ENCODE results near the gene RXRA. TPM values are rescaled to one million over a fixed set of nuclear protein-coding genes. Genes with fewer than 3 reads are reported as not detected.
A peak's percentile ranks its signal among the peaks of the same experiment; 100 is the strongest.

Gene RXRA
- total RNA-seq, 4 donors from 2014 or later: 17.1 to 84.6 (median 24.0) TPM

DNA sequence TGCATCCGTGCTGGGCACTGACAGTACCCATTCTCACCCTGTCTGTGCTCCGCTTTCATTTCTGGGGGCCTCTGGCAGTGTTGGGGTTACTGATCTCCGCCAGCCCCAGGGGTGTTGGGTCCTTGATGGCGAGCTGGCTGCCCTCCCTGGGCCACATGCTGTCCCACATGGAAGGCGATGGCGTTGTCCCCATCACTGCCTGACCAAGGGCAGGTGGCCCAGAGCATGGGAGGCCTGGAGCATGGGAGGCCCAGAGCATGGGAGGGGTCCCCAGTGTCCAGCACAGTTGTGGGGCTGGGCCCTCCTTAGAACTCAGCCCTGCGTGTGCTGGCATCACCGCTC, 50.9 kb downstream of the RXRA start:
- intact Hi-C loops (cut with DNase I; ENCODE audit: low total_unique reads): no loop called here
- TF ChIP-seq POLR2A (IDR thresholded peaks at IDR 0.05): no peak
- TF ChIP-seq, protein P1, sequence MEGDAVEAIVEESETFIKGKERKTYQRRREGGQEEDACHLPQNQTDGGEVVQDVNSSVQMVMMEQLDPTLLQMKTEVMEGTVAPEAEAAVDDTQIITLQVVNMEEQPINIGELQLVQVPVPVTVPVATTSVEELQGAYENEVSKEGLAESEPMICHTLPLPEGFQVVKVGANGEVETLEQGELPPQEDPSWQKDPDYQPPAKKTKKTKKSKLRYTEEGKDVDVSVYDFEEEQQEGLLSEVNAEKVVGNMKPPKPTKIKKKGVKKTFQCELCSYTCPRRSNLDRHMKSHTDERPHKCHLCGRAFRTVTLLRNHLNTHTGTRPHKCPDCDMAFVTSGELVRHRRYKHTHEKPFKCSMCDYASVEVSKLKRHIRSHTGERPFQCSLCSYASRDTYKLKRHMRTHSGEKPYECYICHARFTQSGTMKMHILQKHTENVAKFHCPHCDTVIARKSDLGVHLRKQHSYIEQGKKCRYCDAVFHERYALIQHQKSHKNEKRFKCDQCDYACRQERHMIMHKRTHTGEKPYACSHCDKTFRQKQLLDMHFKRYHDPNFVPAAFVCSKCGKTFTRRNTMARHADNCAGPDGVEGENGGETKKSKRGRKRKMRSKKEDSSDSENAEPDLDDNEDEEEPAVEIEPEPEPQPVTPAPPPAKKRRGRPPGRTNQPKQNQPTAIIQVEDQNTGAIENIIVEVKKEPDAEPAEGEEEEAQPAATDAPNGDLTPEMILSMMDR (IDR thresholded peaks at IDR 0.05): no peak
- no peak for DNase-seq
- H3K27ac ChIP-seq: no peak overlapping the region
- no peaks in the 10 kb centered on the region for H3K27me3 ChIP-seq
- H3K9me3 ChIP-seq: no peaks in the 10 kb centered on the region
- H3K4me1 ChIP-seq: peaks cover 14 to 82% of the 10 kb centered on the region in 2 donors
- no peaks in the 10 kb centered on the region for H3K36me3 ChIP-seq
- no peak overlapping the region for H3K4me3 ChIP-seq

DNA sequence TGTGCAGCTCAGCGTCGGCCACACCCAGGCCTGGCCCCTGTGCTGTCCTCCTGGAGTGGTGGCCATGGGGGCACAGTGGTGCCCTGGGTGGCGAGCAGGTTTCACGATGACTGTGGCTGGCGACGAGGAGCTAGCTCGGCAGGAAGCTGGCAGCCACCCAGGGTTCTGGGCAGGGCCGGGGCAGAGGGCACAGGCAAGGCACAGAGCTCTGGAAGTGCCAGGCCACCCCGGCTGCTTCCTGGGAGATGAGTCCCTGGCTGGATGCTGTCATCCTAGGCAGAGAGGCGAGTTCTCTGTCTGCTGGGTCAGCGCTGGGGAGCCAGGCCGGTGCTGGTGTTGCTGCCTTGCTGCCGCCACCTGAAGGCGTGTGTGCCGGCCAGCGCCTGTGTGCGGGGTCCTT, 51.7 kb downstream of the RXRA start:
- peak overlapping the region in 1 of 2 donors; percentile 29 for H3K27ac ChIP-seq
- H3K4me1 ChIP-seq: peaks cover 12 to 83% of the 10 kb centered on the region in 2 donors
- DNase-seq: no peak
- no peaks in the 10 kb centered on the region for H3K27me3 ChIP-seq
- no peaks in the 10 kb centered on the region for H3K9me3 ChIP-seq
- no peaks in the 10 kb centered on the region for H3K36me3 ChIP-seq
- TF ChIP-seq, protein P1 (IDR thresholded peaks at IDR 0.05): no peak
- no peak for TF ChIP-seq POLR2A (IDR thresholded peaks at IDR 0.05)
- no peak overlapping the region for H3K4me3 ChIP-seq
- intact Hi-C loops (cut with DNase I; ENCODE audit: low total_unique reads): no loop called here

DNA sequence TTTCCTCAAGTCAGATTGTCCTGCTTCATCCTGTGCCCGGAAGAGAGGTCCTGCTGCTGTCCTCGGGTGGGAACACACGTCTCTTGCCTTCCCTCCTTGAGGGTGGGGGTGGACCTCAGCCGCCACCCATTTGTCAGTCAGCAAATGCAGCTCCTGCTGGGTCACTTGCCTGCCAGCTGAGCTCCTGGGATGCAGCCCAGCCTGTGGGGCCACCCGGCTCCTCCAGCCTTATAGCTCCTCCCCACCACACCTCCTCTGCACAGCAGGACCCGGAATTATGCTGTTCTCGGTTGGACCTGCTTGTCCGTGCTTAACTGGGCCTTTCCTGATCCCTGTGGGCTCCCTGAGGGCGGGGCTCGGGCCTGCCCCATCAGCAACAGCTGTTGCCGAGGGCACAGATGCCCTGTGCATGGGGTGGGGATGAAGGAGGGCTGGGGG, 52.7 kb downstream of the RXRA start:
- peak overlapping the region; percentile 15 to 29 for H3K27ac ChIP-seq

DNA sequence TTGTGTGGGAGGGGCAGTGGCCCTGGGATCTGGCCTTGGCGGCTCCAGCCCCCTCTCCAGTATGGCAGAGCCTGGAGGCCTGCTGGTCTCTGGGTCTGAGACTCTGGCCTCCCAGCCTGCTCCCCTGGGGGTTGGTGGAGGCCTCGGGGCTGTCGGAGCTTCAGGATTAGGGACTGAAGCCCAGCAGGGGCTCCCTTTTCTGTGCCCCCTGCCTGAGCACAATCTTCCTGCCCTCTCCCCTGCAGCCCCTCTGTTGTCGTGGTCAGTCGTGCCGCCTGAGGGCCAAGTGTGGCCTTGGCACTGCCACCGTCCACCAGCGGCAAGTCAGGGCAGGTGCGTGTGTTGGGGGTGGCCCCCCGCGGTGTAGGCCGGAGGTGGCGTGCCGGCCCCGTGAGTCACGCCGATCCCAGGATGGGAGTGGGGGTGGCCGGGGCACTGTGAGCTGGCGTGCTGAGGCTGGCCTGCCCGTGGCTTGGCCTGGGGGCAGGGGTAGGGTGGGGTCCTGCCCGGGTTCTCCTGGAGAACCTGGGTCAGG, 53.6 kb downstream of the RXRA start:
- H3K4me3 ChIP-seq: no peak overlapping the region
- DNase-seq: no peak
- intact Hi-C loops (cut with DNase I; ENCODE audit: low total_unique reads): no loop called here
- TF ChIP-seq, protein P1 (IDR thresholded peaks at IDR 0.05): no peak
- no peak for TF ChIP-seq POLR2A (IDR thresholded peaks at IDR 0.05)
- no peaks in the 10 kb centered on the region for H3K27me3 ChIP-seq
- H3K36me3 ChIP-seq: no peaks in the 10 kb centered on the region
- H3K4me1 ChIP-seq: peaks cover 4 to 72% of the 10 kb centered on the region in 2 donors
- H3K27ac ChIP-seq: no peak overlapping the region
- H3K9me3 ChIP-seq: no peaks in the 10 kb centered on the region

More for the DNA sequence above, 52.7 kb downstream of the RXRA start:
- Histone ChIP-seq H3K36me3 (no peaks in the 10 kb centered on the region), H3K4me3 (no peak overlapping the region), H3K27me3 (no peaks in the 10 kb centered on the region), H3K9me3 (no peaks in the 10 kb centered on the region), H3K4me1 (peaks cover 10 to 73% of the 10 kb centered on the region in 2 donors)
- DNase-seq: peak in 1 of 2 donors; percentile 58
- intact Hi-C loops (cut with DNase I; ENCODE audit: low total_unique reads): no loop called here
- TF ChIP-seq, protein P1 (IDR thresholded peaks at IDR 0.05): no peak
- no peak for TF ChIP-seq POLR2A (IDR thresholded peaks at IDR 0.05)

DNA sequence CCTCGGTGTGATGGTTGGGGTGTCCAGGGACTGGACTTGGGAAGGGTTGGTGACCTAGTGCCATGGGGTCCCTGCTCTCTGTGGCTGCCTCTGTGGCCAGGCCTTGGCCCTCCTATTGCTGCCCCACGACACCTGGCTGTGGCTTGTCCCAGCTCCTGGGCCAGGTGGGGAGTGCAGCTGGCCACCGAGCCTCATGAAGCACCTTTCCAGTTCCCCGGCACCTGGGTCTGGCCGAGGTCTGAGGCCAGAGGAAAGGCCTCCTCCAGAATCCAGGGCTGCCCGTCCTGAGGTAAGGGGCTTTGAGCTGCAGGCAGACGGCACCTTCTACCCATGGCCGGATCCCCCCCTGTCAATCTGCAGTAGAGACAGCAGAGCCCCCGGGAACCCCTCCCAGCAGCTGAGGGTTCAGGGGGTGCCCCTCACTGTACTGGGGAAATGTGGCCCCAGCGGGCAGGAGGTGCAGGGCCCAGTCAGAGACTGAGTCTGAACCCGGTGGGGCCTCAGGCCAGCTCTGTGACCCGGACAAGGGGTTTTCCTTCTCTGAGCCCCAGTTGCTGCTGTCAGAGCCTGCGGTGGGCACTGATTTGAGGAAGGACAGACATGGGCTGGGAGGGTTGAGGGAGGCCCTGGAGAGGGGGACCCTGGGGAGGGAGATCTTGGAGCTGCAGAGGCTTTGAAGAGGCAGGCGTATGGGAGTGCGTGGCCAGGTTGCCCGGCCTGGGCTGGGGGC, 54.5 kb downstream of the RXRA start:
- no peak overlapping the region for H3K4me3 ChIP-seq
- peaks cover 0 to 74% of the 10 kb centered on the region in 2 donors for H3K4me1 ChIP-seq
- no peak for DNase-seq
- H3K27me3 ChIP-seq: no peaks in the 10 kb centered on the region
- no peaks in the 10 kb centered on the region for H3K9me3 ChIP-seq
- intact Hi-C loops (cut with DNase I; ENCODE audit: low total_unique reads): no loop called here
- no peaks in the 10 kb centered on the region for H3K36me3 ChIP-seq
- H3K27ac ChIP-seq: no peak overlapping the region
- no peak for TF ChIP-seq POLR2A (IDR thresholded peaks at IDR 0.05)
- TF ChIP-seq, protein P1 (IDR thresholded peaks at IDR 0.05): no peak
